Liver (tissue), 9 donors: ENCODE measurements around the gene IQSEC1. TPM values are rescaled to one million over a fixed set of nuclear protein-coding genes. Genes with fewer than 3 reads are reported as not detected.

Source experiments
- DNase-seq: peaks from one replicate; pipeline ENCODE4 v3.0.0-alpha.2; 2017; ENCODE audit warnings: low spot score
- H3K27ac ChIP-seq, 2 donors: one replicate each; pipeline ENCODE4 v1.7.0; 2013; ENCODE audit warnings: inconsistent platforms in 2 of 2, low read length in 2 of 2, control low read depth in 1 of 2, low read depth in 1 of 2, mild to moderate bottlenecking in 1 of 2
- H3K27me3 ChIP-seq, 4 donors: one replicate each; pipeline versions ENCODE4 v1.6.1 to v1.7.0; 2013; ENCODE audit warnings: low read length in 3 of 4, inconsistent platforms in 1 of 4, mild to moderate bottlenecking in 1 of 4, moderate library complexity in 1 of 4; ENCODE audit not compliant: control insufficient read depth in 4 of 4, insufficient read depth in 4 of 4
- H3K36me3 ChIP-seq, 4 donors: one replicate each; pipeline versions ENCODE4 v1.6.1 to v1.7.0; 2013; ENCODE audit warnings: low read length in 3 of 4, mild to moderate bottlenecking in 3 of 4, low read depth in 1 of 4, moderate library complexity in 1 of 4; ENCODE audit not compliant: control insufficient read depth in 4 of 4, insufficient read depth in 3 of 4
- H3K4me1 ChIP-seq, 4 donors: one replicate each; pipeline versions ENCODE4 v1.6.1 to v1.7.0; 2013; ENCODE audit warnings: low read length in 3 of 4, mild to moderate bottlenecking in 3 of 4, moderate library complexity in 1 of 4; ENCODE audit not compliant: control insufficient read depth in 4 of 4, insufficient read depth in 4 of 4
- H3K4me3 ChIP-seq, 3 donors: one replicate each; pipeline versions ENCODE4 v1.6.1 to v1.7.0; 2013; ENCODE audit warnings: low read length in 3 of 3, control low read depth in 1 of 3, low read depth in 1 of 3, mild to moderate bottlenecking in 1 of 3
- H3K9ac ChIP-seq, 2 donors: one replicate each; pipeline ENCODE4 v1.7.0; 2013; ENCODE audit warnings: low read length in 2 of 2, mild to moderate bottlenecking in 2 of 2, moderate library complexity in 2 of 2, control low read depth in 1 of 2, low read depth in 1 of 2
- H3K9me3 ChIP-seq, 4 donors: one replicate each; pipeline versions ENCODE4 v1.6.1 to v1.7.0; 2013; ENCODE audit warnings: low read length in 3 of 4; ENCODE audit not compliant: control insufficient read depth in 4 of 4
- CTCF ChIP-seq: fragments of 150-350 bp; IDR thresholded peaks from 2 replicates; pipeline ENCODE4 v1.5.1; 2017; ENCODE audit warnings: improper control_type of control experiment, low read depth, low read length; ENCODE audit not compliant: missing input control
- FOXA1 ChIP-seq: IDR thresholded peaks from 2 replicates; pipeline ENCODE4 v1.6.1; 2016; ENCODE audit warnings: antibody characterized with exemption
- FOXA2 ChIP-seq: IDR thresholded peaks from 2 replicates; pipeline ENCODE4 v1.6.1; 2016; ENCODE audit warnings: antibody characterized with exemption
- GABPA ChIP-seq, 2 donors: IDR thresholded peaks in 1 of 2; conservative IDR thresholded peaks in 1 of 2; 2 replicates each; pipeline ENCODE4 v1.6.1; 2016; ENCODE audit warnings: antibody characterized with exemption in 2 of 2, mild to moderate bottlenecking in 1 of 2, moderate library complexity in 1 of 2
- HNF4A ChIP-seq, 2 donors: conservative IDR thresholded peaks; 2 replicates each; pipeline ENCODE4 v1.6.1; 2016; ENCODE audit warnings: antibody characterized with exemption in 2 of 2, mild to moderate bottlenecking in 2 of 2
- HNF4G ChIP-seq: IDR thresholded peaks from 2 replicates; pipeline ENCODE4 v1.6.1; 2016; ENCODE audit warnings: antibody characterized with exemption
- JUND ChIP-seq, 2 donors: IDR thresholded peaks; 2 replicates each; pipeline ENCODE4 v1.6.1; 2016; ENCODE audit warnings: antibody characterized with exemption in 2 of 2
- NR2F2 ChIP-seq: IDR thresholded peaks from 2 replicates; pipeline ENCODE4 v1.6.1; 2016; ENCODE audit warnings: antibody characterized with exemption
- RXRA ChIP-seq, 2 donors: IDR thresholded peaks; 2 replicates each; pipeline ENCODE4 v1.6.1; 2017 to 2018; ENCODE audit warnings: antibody characterized with exemption in 2 of 2, mild to moderate bottlenecking in 1 of 2
- SP1 ChIP-seq: IDR thresholded peaks from 2 replicates; pipeline ENCODE4 v1.6.1; 2018; ENCODE audit warnings: antibody characterized with exemption, mild to moderate bottlenecking
- TAF1 ChIP-seq: conservative IDR thresholded peaks from 2 replicates; pipeline ENCODE4 v1.6.1; 2016; ENCODE audit warnings: antibody characterized with exemption, mild to moderate bottlenecking
- YY1 ChIP-seq: IDR thresholded peaks from 2 replicates; pipeline ENCODE4 v1.6.1; 2016; ENCODE audit warnings: antibody characterized with exemption, mild to moderate bottlenecking
- ZBTB33 ChIP-seq: IDR thresholded peaks from 2 replicates; pipeline ENCODE4 v1.6.1; 2016; ENCODE audit warnings: antibody characterized with exemption
- WGBS: extraction: QIAGEN DNeasy Blood & Tissue Kit; methylation state at CpG from one replicate; pipeline ENCODE4 v1.1.7; 2013; 5-methylcytosine and 5-hydroxymethylcytosine counted together
- polyA plus RNA-seq, 2 donors: library from polyadenylated mRNA; stranded (reverse) in 1 of 2; unstranded in 1 of 2; fragments of 200-250 nt in 1 of 2; fragments of >200 nt in 1 of 2; fragmentation: Nextera tagmentation in 1 of 2; extraction: Ambion mirVana in 1 of 2; gene quantifications; one replicate each; pipeline versions ENCODE4 v1.2.1 to v1.2.3, GENCODE V29; 2013 to 2015
- total RNA-seq, 2 donors: library from RNA; depleted of rRNA; stranded (reverse); fragments of >200 nt; gene quantifications; one replicate each; pipeline ENCODE4 v1.2.3, GENCODE V29; 2014
- TF ChIP-seq, protein P1 (sequence below): IDR thresholded peaks from 2 replicates; pipeline ENCODE4 v1.6.1; 2016; ENCODE audit warnings: antibody characterized with exemption
- TF ChIP-seq, protein P2 (sequence below): IDR thresholded peaks from 2 replicates; pipeline ENCODE4 v1.6.1; 2016; ENCODE audit warnings: antibody characterized with exemption
- donor health status: healthy.
- donor health status: healthy.
- donor health status: healthy.
- donor health status: healthy.
- donor health status: healthy.

Gene IQSEC1
- total and polyA plus RNA-seq, 4 donors: 12.7 to 56.0 (median 36.2) TPM

GRCh38 chr3:13012221-13012691 is 61.0 kb downstream of the IQSEC1 start:
- H3K9me3 ChIP-seq: no peaks in the 10 kb centered on the region
- no peaks in the 10 kb centered on the region for H3K36me3 ChIP-seq
- H3K27me3 ChIP-seq: no peaks in the 10 kb centered on the region
- peak overlapping the region; percentile 69 to 73 for H3K27ac ChIP-seq
- TF ChIP-seq, protein P1, sequence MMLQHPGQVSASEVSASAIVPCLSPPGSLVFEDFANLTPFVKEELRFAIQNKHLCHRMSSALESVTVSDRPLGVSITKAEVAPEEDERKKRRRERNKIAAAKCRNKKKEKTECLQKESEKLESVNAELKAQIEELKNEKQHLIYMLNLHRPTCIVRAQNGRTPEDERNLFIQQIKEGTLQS: no peak
- TF ChIP-seq CTCF (no peak), FOXA2 (no peak), HNF4G (no peak), GABPA (IDR thresholded peaks at IDR 0.05 in 1 of 2, conservative IDR thresholded peaks at IDR 0.05 in 1 of 2) (no peak), FOXA1 (no peak), JUND (IDR thresholded peaks at IDR 0.05) (no peak), TAF1 (no peak), ZBTB33 (no peak), NR2F2 (no peak), SP1 (no peak)
- H3K9ac ChIP-seq: no peak overlapping the region
- peaks cover 0 to 5% (median 1%) of the 10 kb centered on the region in 4 donors for H3K4me1 ChIP-seq
- WGBS: 63% methylated on average over 5 of the region's 5 CpGs
- no peak overlapping the region for H3K4me3 ChIP-seq
- no peak for DNase-seq

DNA sequence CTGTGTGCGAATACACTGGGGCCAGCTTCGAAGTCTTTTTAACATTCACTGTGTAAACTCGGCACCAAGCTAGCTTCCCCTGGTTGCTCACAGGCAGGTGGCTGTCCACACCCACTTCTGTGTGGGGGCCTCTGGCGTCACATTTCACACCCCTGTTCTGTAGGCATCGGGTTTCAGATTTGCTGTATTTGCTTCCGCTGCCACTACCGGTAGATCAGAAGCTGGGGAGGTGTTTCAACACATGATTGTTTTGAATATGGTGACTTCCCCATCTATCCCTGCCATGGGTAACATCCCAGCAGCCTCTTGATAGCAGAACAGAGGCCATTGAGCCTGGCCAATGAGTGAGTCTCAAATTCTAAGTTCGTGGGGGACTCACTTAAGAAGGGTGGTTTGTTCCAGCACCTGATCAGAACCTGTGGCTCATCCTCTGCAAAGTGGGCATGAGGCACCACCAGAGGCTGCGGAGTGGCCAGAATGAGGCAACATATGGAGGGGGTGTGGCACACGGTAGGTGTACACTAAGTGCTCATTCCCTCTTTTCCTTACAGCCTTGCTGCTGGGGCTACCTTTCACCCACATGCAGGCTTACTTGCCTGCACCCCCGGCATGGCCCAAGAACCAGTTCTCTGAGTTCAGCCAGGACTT is 61.5 kb downstream of the IQSEC1 start:
- Histone ChIP-seq H3K27me3 (no peaks in the 10 kb centered on the region), H3K36me3 (no peaks in the 10 kb centered on the region), H3K9me3 (no peaks in the 10 kb centered on the region), H3K4me1 (peaks cover 0 to 5% (median 1%) of the 10 kb centered on the region in 4 donors), H3K27ac (peak overlapping the region; percentile 69 to 73), H3K4me3 (no peak overlapping the region), H3K9ac (no peak overlapping the region)
- WGBS: 72% methylated on average over 11 of the region's 11 CpGs
- no peak for DNase-seq
- TF ChIP-seq YY1 (peak; percentile 10), HNF4G (no peak)

GRCh38 chr3:13010780-13011572 is 62.3 kb downstream of the IQSEC1 start:
- Histone ChIP-seq H3K9me3 (no peaks in the 10 kb centered on the region), H3K9ac (no peak overlapping the region), H3K4me3 (no peak overlapping the region)
- TF ChIP-seq HNF4G (no peak), FOXA2 (no peak), CTCF (no peak), ZBTB33 (no peak), JUND (IDR thresholded peaks at IDR 0.05) (no peak), HNF4A (conservative IDR thresholded peaks at IDR 0.05) (no peak), FOXA1 (no peak), SP1 (no peak), GABPA (IDR thresholded peaks at IDR 0.05 in 1 of 2, conservative IDR thresholded peaks at IDR 0.05 in 1 of 2) (no peak), RXRA (IDR thresholded peaks at IDR 0.05) (no peak), NR2F2 (no peak)
- TF ChIP-seq, protein P2, sequence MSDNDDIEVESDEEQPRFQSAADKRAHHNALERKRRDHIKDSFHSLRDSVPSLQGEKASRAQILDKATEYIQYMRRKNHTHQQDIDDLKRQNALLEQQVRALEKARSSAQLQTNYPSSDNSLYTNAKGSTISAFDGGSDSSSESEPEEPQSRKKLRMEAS: no peak
- TF ChIP-seq, protein P1: no peak

More at GRCh38 chr3:13010780-13011572, 62.3 kb downstream of the IQSEC1 start:
- Histone ChIP-seq H3K4me1 (peaks cover 0 to 5% (median 1%) of the 10 kb centered on the region in 4 donors), H3K36me3 (no peaks in the 10 kb centered on the region), H3K27me3 (no peaks in the 10 kb centered on the region), H3K27ac (peak overlapping the region; percentile 52 to 59)
- 78% methylated on average over 4 of the region's 4 CpGs for WGBS
- DNase-seq: no peak
